ENCODE results near the gene PNRC1.
A peak's percentile ranks its signal among the peaks of the same experiment; 100 is the strongest.

The PNRC1 gene

GRCh38 chr6:89081423-89082322 is 1.1 kb downstream of the PNRC1 start:
- H3K4me3 ChIP-seq (ENCODE audit: low read length) = peak overlapping the region; percentile 98
- TF ChIP-seq CTCF (conservative IDR thresholded peaks at IDR 0.05; ENCODE audit: low read depth, low read length) = no peak
- DNase-seq (ENCODE audit: low read depth) = peak; percentile 88

- H3K4me3 ChIP-seq (ENCODE audit: low read length) = peak overlapping the region; percentile 98
- DNase-seq (ENCODE audit: low read depth) = no peak
- no peak for TF ChIP-seq CTCF (conservative IDR thresholded peaks at IDR 0.05; ENCODE audit: low read depth, low read length)
Observed at GRCh38 chr6:89082486-89082891, 1.9 kb downstream of the PNRC1 start.

- H3K4me3 ChIP-seq (ENCODE audit: low read length) = no peak overlapping the region
- no peak for DNase-seq (ENCODE audit: low read depth)
- no peak for TF ChIP-seq CTCF (conservative IDR thresholded peaks at IDR 0.05; ENCODE audit: low read depth, low read length)
Observed at GRCh38 chr6:89084542-89084941, 4.0 kb downstream of the PNRC1 start.

GRCh38 chr6:89084954-89085353 is 4.4 kb downstream of the PNRC1 start:
- no peak for DNase-seq (ENCODE audit: low read depth)
- TF ChIP-seq CTCF (conservative IDR thresholded peaks at IDR 0.05; ENCODE audit: low read depth, low read length) = no peak
- H3K4me3 ChIP-seq (ENCODE audit: low read length) = no peak overlapping the region

- TF ChIP-seq CTCF (conservative IDR thresholded peaks at IDR 0.05; ENCODE audit: low read depth, low read length) = no peak
- no peak for DNase-seq (ENCODE audit: low read depth)
- H3K4me3 ChIP-seq (ENCODE audit: low read length) = no peak overlapping the region
Observed at GRCh38 chr6:89085409-89086205, 5.1 kb downstream of the PNRC1 start.

- no peak for TF ChIP-seq CTCF (conservative IDR thresholded peaks at IDR 0.05; ENCODE audit: low read depth, low read length)
- no peak for DNase-seq (ENCODE audit: low read depth)
- H3K4me3 ChIP-seq (ENCODE audit: low read length) = no peak overlapping the region
Observed at GRCh38 chr6:89087881-89088280, 7.3 kb downstream of the PNRC1 start.
